ENCODE results near the gene C2orf76.

The C2orf76 gene

GRCh38 chr2:119261493-119262225 is 105.0 kb downstream of the C2orf76 start:
- DNase-seq = no peak

GRCh38 chr2:119260646-119261492 is 105.8 kb downstream of the C2orf76 start:
- DNase-seq = no peak

GRCh38 chr2:119259296-119259860 is 107.3 kb downstream of the C2orf76 start:
- DNase-seq = no peak

- DNase-seq = no peak
Observed at GRCh38 chr2:119257198-119257597, 109.4 kb downstream of the C2orf76 start.

GRCh38 chr2:119256582-119256921 is 110.1 kb downstream of the C2orf76 start:
- no peak for DNase-seq

- DNase-seq = peak; percentile 76
Observed at GRCh38 chr2:119255760-119256581, 110.7 kb downstream of the C2orf76 start.

DNA sequence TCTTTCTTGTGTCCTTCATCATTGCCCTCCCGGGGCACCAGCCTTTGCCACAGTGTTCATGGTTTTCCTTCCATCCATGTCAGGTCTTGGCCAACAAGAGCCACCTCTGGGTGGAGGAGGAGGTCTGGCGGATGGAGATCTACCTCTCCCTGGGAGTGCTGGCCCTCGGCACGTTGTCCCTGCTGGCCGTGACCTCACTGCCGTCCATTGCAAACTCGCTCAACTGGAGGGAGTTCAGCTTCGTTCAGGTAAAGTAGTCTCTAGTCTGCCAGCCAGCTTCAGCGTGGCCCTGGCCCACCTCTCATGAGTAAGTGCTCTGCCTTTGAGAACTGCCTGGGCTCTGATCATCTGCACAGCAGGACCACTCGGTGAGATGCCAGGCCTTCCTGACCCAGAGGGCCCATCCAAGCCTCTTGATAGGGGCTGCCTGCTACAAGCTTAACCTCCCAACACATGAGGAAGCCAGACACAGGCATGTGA is 112.0 kb downstream of the C2orf76 start:
- no peak for DNase-seq

GRCh38 chr2:119253760-119254600 is 112.7 kb downstream of the C2orf76 start:
- DNase-seq = no peak

DNA sequence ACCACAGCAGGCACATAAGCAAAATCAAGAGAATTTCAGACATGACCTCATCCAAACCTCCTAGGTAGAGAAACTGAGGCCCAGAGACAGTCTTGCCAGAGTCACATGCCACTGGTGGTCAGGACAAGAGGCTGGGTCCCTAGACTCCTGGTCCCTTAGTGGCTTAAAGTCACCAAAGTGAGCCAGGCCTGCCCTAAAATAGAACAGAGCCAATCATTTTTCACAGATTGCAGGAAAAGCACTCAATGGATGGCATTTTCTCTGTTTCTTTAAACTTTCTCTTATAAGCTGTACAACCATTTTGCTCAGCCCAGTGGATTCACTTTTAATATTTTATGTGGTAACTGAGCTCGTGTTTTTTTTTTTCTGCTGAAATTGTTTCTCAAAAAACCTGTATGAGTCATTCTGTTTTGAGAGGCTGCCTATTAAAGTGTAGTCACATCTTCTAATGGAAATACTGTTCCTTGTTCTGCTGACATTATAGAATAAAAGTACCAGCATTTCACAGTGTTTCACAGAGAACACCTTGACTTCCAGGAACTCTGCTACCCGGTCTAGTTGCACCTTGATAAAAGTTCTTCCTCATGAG is 113.4 kb downstream of the C2orf76 start:
- no peak for DNase-seq
